EH (cell line): ENCODE results near the gene MYH15.

Experiments
- DNase-seq: peaks from one replicate; pipeline ENCODE4 v3.0.0-alpha.2; 2015; ENCODE audit warnings: low read depth

The MYH15 gene

DNA sequence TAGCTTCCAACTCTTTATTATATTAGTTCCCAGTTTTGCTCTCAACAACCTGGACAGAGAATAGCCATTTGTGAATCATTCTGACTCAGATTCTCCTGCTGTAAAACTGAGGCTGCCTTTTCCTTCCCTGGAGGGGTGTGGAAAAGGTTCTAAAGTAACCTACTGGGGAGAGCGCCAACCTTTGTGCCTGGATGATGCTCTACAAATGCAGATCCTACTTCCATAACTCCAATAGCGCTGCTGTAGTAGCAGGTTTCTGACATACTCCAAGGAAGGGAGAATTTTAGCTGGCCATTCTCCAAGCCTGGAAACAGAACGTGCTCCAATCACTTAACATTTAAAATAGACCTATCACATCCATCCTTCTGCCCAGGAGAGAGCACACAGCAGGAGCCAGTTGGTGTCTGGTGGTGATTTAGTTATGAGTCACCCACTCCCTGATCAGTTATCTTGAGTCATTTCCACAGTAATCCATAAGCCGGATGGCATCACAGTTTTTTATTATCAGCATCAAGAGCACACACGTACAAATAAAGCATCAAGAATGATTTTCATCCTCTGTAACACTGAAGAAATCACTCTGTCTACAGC lies 38.3 kb downstream of the MYH15 start:
- DNase-seq: peak; percentile 86

DNA sequence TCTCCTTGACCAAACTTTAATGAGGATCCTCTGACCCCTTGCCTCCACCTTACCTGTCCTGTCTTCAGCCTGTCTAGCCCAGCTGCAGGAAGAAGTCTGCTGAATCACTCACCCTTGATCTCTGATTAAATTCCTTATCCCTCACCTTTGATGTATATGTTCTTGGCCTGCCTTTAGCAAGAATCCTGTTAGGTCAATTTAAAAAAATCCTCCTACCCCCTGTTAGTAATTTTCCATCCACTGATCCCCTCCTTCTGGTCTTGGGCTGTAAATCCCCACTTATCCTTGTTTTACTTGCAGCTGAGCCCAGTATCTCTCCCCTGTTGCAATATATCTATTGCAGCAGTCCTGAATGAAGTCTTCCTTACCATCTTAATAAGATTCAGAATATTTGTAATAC lies 39.0 kb downstream of the MYH15 start:
- DNase-seq: no peak

DNA sequence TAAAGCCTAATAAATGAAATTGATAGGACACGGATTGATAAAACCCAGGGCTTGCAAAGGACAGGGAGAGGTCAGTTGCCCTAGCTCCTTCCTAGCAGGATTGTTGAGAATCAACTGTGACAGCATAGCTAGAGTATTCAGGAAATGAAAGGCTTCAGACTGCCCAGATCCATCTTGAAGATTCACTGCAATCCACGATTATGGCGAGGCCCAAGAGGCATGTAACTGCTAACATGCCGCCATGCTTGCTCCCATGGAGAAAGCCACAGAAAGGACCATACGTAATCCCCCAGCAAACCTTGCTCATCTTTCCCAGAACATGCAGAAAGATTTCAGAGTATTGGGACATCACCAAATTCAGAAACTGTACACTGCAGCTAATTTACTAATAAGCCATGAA lies 41.3 kb downstream of the MYH15 start:
- DNase-seq: no peak

DNA sequence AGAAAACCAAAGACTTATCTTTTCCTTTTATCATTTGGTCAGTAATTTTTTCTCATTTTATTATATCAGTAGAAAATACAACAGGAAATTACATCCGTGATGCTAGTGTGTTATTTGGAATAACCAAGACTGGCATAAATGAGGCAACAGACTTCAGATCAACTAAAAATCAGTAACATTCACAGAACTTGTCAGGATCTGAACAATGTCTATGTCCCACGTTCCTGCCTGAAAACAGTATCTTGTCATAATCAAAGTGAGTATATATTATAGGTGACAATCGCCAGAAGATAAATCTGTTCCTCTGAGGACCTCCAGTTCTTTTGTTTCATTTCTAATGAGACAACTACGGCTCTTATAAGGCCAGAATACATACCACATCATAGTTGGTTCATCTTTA lies 41.8 kb downstream of the MYH15 start:
- DNase-seq: no peak

DNA sequence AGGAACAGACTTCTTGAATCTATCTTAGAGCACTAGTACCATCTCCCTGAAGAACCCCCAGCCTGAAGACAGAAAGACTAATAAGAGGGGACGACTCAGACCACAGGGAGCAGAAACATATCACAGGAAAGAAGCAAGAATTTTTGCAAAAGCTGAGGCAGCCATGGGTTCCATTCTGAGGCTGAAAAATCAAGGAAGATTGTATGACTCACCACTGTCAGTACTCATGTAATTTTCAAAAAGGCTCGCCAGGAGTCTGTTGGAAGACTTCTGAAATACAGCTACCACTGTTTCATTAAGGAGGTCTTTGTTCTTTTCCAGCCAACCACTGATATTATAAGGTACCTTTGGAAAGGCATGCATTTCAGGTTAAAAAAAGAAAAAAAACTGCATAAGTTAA lies 47.5 kb downstream of the MYH15 start:
- DNase-seq: peak; percentile 57

DNA sequence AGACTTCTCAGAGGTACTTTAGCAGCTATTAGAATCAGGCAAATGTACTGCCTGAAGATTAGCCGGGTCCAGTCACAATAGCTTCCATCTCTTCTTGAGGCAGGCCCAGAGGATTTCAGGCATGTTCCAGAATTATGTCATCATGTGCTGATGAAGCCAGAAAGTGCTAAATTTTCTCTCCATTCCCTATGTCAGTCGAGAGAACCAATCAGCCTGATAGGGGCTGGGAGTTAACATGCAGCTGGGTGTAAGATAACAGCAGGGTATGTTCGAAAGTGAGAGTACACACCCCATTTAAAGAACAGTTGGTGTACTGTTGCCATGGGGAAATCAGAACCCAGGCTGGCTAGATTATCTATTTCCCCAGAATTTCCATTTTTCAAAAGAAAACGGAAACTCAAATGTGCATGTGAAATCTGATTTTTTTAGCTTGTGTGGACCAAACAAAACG lies 48.7 kb downstream of the MYH15 start:
- DNase-seq: no peak

DNA sequence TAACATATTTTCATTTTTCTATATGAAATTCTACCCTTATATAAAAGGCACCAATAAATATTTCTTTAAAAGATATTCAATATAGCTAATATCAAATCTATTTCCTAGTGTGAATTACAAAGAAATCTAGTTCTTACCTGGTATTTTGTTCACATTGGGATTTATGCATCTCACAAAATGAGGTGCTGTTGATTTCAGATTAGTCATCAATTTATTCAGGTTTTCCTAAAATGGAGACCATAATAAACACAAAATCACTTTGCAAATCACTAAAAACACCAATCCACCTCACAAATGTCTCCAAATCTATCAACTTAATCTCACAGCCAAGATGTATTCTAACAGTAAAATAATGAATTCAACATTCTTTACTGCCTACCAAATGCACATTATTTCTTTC lies 51.2 kb downstream of the MYH15 start:
- no peak for DNase-seq

DNA sequence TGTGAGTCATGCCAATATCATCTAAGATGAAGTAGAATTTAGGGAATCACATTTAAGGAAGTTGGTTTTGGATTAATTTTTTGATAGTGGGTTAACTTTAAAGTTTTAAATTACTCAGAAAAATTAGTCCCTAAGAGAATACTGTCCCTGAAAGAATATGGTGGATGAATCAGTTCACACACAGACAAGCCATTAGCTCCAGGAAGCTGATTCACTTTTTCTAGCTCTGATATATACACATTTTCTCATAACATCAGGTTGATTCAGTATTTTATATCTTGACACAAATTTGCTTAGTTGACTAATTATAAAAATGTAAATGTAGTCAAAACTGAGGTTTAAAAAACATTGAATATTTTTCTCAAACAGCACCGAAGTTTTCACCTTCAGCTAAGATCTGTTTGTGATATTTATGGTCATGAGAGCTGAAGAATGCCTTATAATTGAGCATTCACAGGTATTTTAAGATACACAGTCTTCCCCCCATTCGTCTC lies 55.1 kb downstream of the MYH15 start:
- DNase-seq: no peak

DNA sequence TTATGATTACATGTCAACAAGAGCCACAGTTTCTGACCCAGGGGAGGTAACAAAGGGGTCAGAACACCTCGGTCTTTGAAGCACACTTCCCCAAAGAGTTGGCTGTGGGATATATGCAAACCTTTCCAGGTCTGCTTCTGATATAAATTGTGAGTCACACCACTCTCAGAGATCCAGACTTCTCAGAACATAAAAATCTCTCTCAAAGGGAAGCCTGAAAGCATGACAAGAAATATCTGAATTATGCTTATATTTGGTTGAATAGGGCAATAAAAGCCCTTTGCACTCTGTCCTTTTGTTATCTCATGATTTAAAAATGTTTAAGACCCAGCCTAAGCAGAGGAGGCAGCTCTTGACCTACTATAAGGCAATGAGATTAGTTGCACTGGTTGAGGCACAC lies 56.8 kb downstream of the MYH15 start:
- peak; percentile 55 for DNase-seq

DNA sequence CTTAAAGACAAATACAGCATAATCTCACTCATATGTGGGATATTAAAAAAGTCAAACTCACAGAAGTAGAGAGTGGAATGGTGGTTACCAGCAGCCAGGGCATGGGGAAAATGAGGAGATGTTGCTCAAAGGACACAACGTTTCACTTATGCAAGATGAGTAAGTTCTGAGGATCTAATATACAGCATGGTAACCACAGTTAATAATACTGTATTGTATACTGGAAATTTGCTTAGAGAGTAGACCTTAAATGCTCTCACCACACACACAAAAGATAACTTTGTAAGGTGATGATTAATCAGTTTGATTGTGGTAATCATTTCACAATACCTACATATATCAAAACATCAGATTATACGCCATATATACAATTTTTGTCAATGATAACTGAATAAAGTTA lies 60.0 kb downstream of the MYH15 start:
- no peak for DNase-seq

DNA sequence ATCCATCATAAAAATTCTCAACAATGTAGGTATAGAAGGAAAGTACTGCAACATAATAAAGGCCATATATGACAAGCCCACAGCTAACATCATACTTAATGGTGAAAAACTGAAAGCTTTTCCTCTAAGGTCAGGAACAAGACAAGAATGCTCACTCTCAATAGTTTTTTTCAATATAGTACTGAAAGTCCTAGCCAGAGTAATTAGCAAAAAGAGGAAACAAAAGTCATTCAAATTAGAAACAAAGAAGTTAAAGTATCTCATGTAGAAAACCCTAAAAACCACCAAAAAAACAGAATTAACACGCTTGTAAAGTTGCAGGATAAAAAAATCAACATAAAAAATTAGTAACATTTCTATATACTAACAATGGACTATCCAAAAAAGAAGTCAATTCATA lies 61.8 kb downstream of the MYH15 start:
- no peak for DNase-seq

DNA sequence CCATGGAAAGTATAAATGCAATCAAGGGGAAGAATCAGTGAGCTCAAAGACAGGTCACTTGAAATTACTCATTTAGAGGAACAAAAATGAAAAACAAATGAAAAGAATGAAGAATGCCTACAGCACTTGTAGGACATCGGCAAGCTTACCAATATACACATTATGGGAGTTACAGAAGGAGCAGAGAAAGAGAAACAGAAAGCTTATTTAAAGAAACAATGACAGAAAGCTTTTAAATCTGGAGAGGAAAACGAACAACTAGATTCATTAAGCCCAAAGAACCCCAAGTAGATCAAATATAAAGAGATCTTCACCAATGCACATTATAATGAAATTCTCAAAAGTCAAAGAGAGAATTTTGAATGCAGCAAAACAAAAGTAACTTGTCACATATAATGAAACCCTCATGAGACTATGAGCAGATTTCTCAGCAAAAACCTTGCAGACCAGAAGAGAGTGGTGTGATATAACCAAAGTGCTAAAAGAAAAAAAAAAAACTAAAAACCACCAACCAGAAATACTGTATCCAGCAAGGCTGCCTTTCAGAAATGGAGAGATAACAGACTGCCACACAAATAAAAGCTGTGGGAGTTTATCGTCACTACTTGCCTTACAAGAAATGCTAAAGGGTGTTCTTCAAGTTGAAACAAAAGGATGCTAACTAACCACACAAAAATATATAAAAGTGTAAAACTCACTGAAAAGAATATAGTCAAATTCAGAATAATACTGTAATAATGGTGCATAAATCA lies 63.1 kb downstream of the MYH15 start:
- no peak for DNase-seq

DNA sequence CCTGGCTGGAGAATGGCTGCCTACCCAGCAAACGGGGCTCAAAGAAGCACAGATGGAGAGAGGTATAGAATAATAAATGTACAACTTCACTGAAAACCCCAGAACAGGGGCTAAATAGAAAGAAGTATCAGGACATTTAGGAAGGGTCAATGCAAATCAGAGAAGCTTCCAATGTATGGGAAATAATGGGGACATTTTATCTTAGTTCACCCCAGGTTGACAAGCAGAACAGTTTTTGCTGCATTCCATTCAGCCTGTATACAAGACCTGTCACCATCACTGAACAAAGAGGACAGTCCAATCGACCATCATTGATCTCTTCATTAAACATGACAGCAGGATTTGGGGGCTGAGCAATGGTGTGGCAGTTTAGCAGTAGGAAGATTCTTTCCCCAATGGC lies 68.1 kb downstream of the MYH15 start:
- no peak for DNase-seq

DNA sequence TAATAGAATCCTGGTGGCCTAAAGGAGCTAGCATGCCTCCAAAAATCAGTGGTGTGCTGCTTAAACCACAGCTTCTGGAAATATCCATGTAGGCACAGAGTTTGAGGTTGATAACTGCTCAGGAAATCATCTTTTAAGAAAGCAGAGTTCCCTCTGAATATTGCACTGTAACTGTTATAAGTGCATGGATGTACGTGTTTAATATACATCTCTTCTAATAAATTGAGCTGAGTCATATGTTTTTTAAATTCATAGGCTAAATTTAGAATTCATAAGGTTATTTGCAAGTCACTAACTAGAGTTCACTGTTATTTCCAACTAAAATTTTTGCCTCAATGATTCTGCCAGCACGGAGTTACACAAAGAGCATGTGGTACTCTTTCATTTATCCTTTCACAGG lies 68.9 kb downstream of the MYH15 start:
- peak; percentile 24 for DNase-seq

DNA sequence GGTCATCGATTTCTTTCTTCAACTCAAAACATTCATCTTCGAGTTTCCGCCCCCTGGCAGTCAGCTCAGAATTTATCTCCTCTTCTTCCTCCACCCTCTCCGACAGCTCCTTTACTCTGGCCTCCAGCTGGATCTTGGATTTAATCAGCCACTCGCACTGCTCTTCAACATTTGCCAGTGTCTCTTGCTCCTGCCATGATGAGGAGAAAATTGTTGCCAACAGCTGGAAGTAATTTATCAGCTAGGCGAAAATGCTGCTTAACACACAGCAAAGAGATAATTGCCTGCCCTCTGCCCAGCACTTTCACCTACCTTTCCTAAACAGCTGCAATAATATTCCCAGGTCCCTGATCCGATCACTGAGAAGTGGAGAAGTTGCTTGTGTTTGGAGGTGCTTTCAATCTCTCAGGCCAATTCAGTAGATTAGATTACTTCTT lies 69.3 kb downstream of the MYH15 start:
- DNase-seq: peak; percentile 38

DNA sequence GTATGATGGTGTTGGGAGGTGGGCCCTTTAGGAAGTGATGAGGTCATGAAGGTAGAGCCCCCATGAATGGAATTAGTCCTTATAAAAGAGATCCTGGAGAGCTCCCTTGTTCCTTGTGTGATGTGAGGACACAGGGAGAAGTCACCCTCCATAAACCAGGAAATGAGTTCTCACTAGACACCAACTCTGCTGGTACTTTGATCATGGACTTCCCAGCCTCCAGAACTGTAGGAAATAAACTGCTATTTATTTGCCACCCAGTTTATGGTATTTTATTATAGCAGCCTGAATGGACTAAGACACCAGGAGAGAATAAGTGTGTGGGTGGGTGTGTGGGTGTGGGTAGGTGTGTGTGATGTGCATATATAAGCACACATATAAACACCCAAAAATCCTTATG lies 71.9 kb downstream of the MYH15 start:
- no peak for DNase-seq

DNA sequence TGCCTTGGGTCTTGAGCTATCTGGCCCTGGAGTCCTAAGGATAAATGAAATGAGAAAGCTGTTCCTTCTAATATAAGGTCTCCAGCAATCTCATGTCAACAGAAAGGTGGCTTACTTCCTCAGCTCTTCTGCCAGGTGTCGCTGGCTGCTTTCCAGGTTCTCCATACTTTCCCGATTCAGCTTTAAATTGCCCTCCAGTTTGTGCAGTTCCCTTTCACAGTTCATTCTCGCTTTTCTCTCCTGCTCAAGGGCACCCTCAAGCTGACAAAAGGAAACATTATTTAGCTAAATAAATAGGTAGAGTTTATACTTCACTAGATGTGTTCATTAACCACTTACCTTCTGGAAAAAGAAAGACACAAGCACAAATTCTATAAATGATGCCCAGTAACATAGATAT lies 73.0 kb downstream of the MYH15 start:
- no peak for DNase-seq

DNA sequence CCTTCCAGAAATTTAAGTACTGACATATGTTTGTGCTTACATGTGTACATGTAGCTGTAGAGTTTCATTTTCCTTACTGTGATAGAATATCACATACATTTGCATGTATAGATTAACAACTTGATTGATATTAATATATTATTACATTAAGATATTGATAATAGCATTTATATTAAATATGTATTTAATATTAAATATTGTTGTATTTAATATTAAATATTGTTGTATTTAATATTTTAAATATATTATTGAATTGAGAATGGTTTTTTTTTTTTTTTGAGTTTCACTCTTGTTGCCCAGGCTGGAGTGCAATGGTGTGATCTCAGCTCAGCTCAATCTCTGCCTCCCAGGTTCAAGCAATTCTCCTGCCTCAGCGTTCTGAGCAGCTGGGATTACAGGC lies 76.5 kb downstream of the MYH15 start:
- no peak for DNase-seq

DNA sequence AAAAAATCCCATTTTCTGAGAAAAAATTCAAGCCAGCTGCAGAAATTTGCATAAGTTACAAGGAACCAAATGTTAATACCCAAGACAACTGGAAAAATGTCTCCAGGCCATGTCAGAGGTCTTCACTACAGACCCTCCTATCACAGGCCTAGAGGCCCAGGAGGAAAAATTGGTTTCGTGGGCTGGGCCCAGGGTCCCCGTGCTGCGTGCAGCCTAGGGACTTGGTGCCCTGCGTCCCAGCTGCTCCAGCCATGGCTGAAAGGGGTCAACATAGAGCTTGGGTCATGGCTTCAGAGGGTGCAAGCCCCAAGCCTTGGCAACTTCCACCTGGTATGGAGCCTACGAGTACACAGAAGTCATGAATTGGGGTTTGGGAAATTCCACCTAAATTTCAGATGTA lies 78.0 kb downstream of the MYH15 start:
- DNase-seq: no peak

DNA sequence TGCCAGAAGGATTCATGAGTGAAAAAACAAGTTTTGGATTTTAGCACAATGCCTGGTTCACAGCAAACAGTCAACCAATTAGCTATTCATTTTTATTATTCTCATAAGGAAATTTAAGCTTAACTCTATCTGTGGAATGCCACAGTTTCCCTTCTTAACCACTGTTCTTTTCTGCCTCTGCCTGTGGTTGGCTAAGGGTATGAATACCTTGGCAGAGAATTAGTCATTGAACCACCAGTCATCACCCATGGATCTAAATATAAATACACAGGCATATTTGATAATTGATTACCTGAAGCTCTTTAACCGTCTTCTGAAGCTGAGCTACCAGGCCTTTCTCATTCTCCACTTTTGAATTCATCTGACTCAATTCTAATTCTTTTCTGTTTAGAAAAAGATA lies 79.9 kb downstream of the MYH15 start:
- DNase-seq: no peak

DNA sequence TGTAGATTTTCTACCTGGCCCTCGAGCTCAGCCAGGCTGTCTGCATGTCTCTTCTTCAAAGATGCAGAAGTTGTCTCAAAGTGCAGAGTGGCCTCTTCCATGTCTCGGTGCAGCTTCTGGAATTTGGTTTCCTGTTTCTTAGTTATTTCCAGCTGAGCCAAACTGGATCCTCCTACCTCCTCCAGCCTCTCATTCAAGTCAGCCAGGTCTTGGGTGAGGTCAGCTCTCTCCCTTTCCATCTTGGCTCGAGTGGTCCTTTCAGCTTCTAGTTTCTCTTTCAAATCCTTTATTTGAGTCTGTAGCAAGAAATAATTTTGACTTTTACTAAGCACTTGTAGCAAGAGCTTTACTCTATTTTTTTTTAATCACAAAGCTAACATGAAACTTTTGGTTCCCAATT lies 81.8 kb downstream of the MYH15 start:
- DNase-seq: no peak

DNA sequence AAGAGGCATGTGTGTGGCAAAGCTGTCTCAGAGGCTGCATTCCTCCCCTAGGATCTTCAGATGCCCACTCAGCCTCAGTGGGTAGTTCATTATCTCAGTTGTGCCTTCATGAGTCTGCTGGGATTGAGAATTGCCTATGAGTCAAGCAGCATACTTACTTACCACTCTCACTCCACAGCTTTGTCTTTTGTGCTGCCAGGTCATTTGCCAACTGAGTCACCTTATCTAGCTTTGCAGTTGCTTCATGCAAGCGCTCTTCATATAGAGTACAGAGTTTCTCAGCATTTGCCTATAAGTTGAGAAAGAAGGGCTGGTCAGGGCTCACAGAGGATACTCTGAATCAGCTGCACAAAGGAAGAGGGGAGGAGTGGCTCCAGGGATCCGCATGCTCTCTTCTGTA lies 89.5 kb downstream of the MYH15 start:
- peak; percentile 56 for DNase-seq

DNA sequence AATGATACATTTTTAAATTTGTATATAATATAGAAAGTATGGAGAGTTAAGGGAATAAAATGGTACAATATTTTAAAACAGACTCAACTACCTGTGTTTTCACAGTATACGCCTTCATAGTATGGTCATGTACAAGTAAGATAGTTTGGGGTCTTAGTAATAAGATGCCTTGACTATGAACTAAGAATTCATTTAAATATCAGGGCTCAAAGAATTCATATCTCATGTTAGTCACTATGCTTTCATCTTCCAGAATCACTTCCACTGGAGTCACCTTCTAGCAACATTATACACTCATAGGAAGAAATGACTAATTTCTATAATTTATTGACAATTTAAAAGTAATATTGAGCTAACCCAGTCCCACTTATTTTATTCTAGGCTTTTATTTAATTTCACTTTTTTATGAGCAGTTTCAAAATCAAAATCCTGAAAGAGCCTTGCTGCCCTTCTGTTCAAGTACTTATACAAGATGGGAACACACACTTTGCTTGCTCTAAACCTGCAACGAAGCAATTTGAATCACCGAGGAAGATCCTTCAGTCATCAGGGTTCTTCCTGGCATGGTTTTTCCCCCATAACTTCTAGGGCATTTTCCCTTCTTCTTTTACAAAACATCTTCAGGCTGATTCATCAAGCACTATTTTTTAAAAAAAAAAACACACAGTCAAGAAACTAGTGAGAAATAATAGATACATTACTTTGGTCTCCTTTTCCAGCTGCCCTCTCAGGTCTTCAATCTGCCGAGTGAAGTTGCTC lies 94.1 kb downstream of the MYH15 start:
- DNase-seq: no peak
